Gastrocnemius medialis (tissue), 4 donors: Measurements from ENCODE around the gene NLK.

Source experiments
- POLR2A ChIP-seq, 2 donors: fragments of 450-650 bp; IDR thresholded peaks; one replicate each; pipeline ENCODE4 v1.6.1; 2017; ENCODE audit warnings: antibody characterized with exemption in 2 of 2, mild to moderate bottlenecking in 2 of 2, moderate library complexity in 2 of 2
- TF ChIP-seq, protein P1 (sequence below), 5 experiments: fragments of 450-650 bp in 3 of 5; fragments of 200-600 bp in 2 of 5; sonication (generic) in 2 of 5; IDR thresholded peaks in 4 of 5; conservative IDR thresholded peaks in 1 of 5; 1 replicate in 4 of 5; 2 replicates in 1 of 5; pipeline ENCODE4 v1.5.1; 2016 to 2019; ENCODE audit warnings: antibody characterized with exemption in 5 of 5, mild to moderate bottlenecking in 3 of 5, moderate library complexity in 3 of 5

- TF ChIP-seq, protein P1, sequence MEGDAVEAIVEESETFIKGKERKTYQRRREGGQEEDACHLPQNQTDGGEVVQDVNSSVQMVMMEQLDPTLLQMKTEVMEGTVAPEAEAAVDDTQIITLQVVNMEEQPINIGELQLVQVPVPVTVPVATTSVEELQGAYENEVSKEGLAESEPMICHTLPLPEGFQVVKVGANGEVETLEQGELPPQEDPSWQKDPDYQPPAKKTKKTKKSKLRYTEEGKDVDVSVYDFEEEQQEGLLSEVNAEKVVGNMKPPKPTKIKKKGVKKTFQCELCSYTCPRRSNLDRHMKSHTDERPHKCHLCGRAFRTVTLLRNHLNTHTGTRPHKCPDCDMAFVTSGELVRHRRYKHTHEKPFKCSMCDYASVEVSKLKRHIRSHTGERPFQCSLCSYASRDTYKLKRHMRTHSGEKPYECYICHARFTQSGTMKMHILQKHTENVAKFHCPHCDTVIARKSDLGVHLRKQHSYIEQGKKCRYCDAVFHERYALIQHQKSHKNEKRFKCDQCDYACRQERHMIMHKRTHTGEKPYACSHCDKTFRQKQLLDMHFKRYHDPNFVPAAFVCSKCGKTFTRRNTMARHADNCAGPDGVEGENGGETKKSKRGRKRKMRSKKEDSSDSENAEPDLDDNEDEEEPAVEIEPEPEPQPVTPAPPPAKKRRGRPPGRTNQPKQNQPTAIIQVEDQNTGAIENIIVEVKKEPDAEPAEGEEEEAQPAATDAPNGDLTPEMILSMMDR (IDR thresholded peaks at IDR 0.05 in 4 of 5, conservative IDR thresholded peaks at IDR 0.05 in 1 of 5): no peak
- TF ChIP-seq POLR2A (IDR thresholded peaks at IDR 0.05): no peak
These were observed 23.9 kb upstream of the NLK start for GRCh38 chr17:28018439-28019070.
